ENCODE results near the gene TNRC18. TPM values are rescaled to one million over a fixed set of nuclear protein-coding genes. Genes with fewer than 3 reads are reported as not detected.

Gene TNRC18
- total RNA-seq, 1 experiment from 2014 or later = 159 TPM

DNA sequence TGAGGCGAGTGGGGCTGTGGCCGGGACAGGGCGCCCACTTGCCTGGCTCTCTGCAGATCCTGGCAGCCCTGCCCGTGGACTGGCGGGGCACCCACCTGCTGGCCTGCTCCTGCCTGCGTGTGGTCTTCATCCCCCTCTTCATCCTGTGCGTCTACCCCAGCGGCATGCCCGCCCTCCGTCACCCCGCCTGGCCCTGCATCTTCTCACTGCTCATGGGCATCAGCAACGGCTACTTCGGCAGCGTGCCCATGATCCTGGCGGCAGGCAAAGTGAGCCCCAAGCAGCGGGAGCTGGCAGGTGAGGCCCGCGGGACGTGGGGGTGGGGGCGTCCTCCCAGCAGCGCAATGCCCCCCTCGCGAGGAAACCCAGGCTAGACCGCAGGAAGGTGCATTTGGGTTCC is 123.3 kb downstream of the TNRC18 start:
- H3F3A ChIP-seq (ENCODE audit: insufficient read depth, low read depth) = no peaks in the 10 kb centered on the region
- H4K20me1 ChIP-seq (ENCODE audit: insufficient read depth) = no peaks in the 10 kb centered on the region
- H2AFZ ChIP-seq = no peak overlapping the region
- TF ChIP-seq CTCF (conservative IDR thresholded peaks at IDR 0.05) = no peak
- TF ChIP-seq EZH2 (IDR thresholded peaks at IDR 0.05; ENCODE audit: low read depth) = no peak
- BruUV-seq (replicated peaks) = no TSS peak
- DNase-seq = no peak
- POLR2A ChIA-PET (ENCODE audit: unreplicated experiment) = no interaction called here
- no peaks in the 10 kb centered on the region for H3K79me2 ChIP-seq (ENCODE audit: low read depth)
- H3K4me3 ChIP-seq = no peak overlapping the region
- peaks cover 14% of the 10 kb centered on the region; the same call in 1 of the 2 replicates for H3K27me3 ChIP-seq (ENCODE audit: insufficient read depth, low read depth)
- H3K9me2 ChIP-seq (ENCODE audit: insufficient read depth) = no peaks in the 10 kb centered on the region
- intact Hi-C loops (cut with micrococcal nuclease; ENCODE audit: unreplicated experiment) = no loop called here
- H3K4me1 ChIP-seq (replicated peaks; ENCODE audit: insufficient read depth) = no peaks in the 10 kb centered on the region
- H3K27ac ChIP-seq = no peak overlapping the region
- no peaks in the 10 kb centered on the region for H3K9me3 ChIP-seq (ENCODE audit: insufficient read depth, low read depth)
- no peaks in the 10 kb centered on the region for H3K36me3 ChIP-seq (ENCODE audit: low read depth)
- CTCF ChIA-PET = no interaction called here
- no peak overlapping the region for H3K4me2 ChIP-seq

- no peak overlapping the region for H3K4me3 ChIP-seq
- H3K9me2 ChIP-seq (ENCODE audit: insufficient read depth) = no peaks in the 10 kb centered on the region
- peaks cover 14% of the 10 kb centered on the region; the same call in 1 of the 2 replicates for H3K27me3 ChIP-seq (ENCODE audit: insufficient read depth, low read depth)
- no peaks in the 10 kb centered on the region; the same call in 1 of the 2 replicates for H3F3A ChIP-seq (ENCODE audit: insufficient read depth, low read depth)
- no peaks in the 10 kb centered on the region for H3K4me1 ChIP-seq (replicated peaks; ENCODE audit: insufficient read depth)
- POLR2A ChIA-PET (ENCODE audit: unreplicated experiment) = no interaction called here
- H3K4me2 ChIP-seq = no peak overlapping the region
- no peaks in the 10 kb centered on the region for H3K36me3 ChIP-seq (ENCODE audit: low read depth)
- intact Hi-C loops (cut with micrococcal nuclease; ENCODE audit: unreplicated experiment) = no loop called here
- no peak for DNase-seq
- no peak overlapping the region for H3K27ac ChIP-seq
- no peaks in the 10 kb centered on the region for H4K20me1 ChIP-seq (ENCODE audit: insufficient read depth)
- no peaks in the 10 kb centered on the region for H3K79me2 ChIP-seq (ENCODE audit: low read depth)
- no peaks in the 10 kb centered on the region for H3K9me3 ChIP-seq (ENCODE audit: insufficient read depth, low read depth)
- no peak overlapping the region for H2AFZ ChIP-seq
- no peak for TF ChIP-seq CTCF (conservative IDR thresholded peaks at IDR 0.05)
- no peak for TF ChIP-seq EZH2 (IDR thresholded peaks at IDR 0.05; ENCODE audit: low read depth)
- BruUV-seq (replicated peaks) = no TSS peak
- CTCF ChIA-PET = no interaction called here
Observed at GRCh38 chr7:5296611-5297226, 126.9 kb downstream of the TNRC18 start.

- Histone ChIP-seq H3K4me1 (replicated peaks; ENCODE audit: insufficient read depth) (no peaks in the 10 kb centered on the region), H2AFZ (no peak overlapping the region)
- CTCF ChIA-PET = no interaction called here
Observed at GRCh38 chr7:5296015-5296610, 127.5 kb downstream of the TNRC18 start.

More at GRCh38 chr7:5296015-5296610, 127.5 kb downstream of the TNRC18 start:
- BruUV-seq (replicated peaks) = no TSS peak
- Histone ChIP-seq H3K27me3 (ENCODE audit: insufficient read depth, low read depth) (peaks cover 14% of the 10 kb centered on the region; the same call in 1 of the 2 replicates), H4K20me1 (ENCODE audit: insufficient read depth) (no peaks in the 10 kb centered on the region), H3F3A (ENCODE audit: insufficient read depth, low read depth) (no peaks in the 10 kb centered on the region; the same call in 1 of the 2 replicates), H3K9me3 (ENCODE audit: insufficient read depth, low read depth) (no peaks in the 10 kb centered on the region), H3K27ac (no peak overlapping the region), H3K4me2 (no peak overlapping the region), H3K4me3 (no peak overlapping the region), H3K79me2 (ENCODE audit: low read depth) (no peaks in the 10 kb centered on the region), H3K36me3 (ENCODE audit: low read depth) (no peaks in the 10 kb centered on the region), H3K9me2 (ENCODE audit: insufficient read depth) (no peaks in the 10 kb centered on the region)
- intact Hi-C loops (cut with micrococcal nuclease; ENCODE audit: unreplicated experiment) = no loop called here
- DNase-seq = no peak
- POLR2A ChIA-PET (ENCODE audit: unreplicated experiment) = interaction anchor here (0.6 kb wide), 1 partner anchor 14 kb away, joined by 3 read pairs; no protein-coding TSS in a partner anchor
- TF ChIP-seq EZH2 (IDR thresholded peaks at IDR 0.05; ENCODE audit: low read depth) = no peak
- TF ChIP-seq CTCF (conservative IDR thresholded peaks at IDR 0.05) = no peak
